Effector CD4-positive, alpha-beta T cell (primary cell): ENCODE data around the gene BRICD5.

Source experiments
- DNase-seq: peaks from one replicate; pipeline ENCODE4 v3.0.0-alpha.2; 2020

The BRICD5 gene

GRCh38 chr16:2179107-2179501 lies 31.6 kb downstream of the BRICD5 start:
- no peak for DNase-seq

- DNase-seq: peak; percentile 18
Measured at GRCh38 chr16:2178321-2179106, 32.1 kb downstream of the BRICD5 start.

- DNase-seq: no peak
Measured at GRCh38 chr16:2177561-2177960, 33.1 kb downstream of the BRICD5 start.

- DNase-seq: no peak
Measured at GRCh38 chr16:2177101-2177500, 33.6 kb downstream of the BRICD5 start.

GRCh38 chr16:2176047-2176446 lies 34.6 kb downstream of the BRICD5 start:
- no peak for DNase-seq

- no peak for DNase-seq
Measured at GRCh38 chr16:2175454-2175853, 35.2 kb downstream of the BRICD5 start.

GRCh38 chr16:2174396-2175131 lies 36.1 kb downstream of the BRICD5 start:
- DNase-seq: no peak

DNA sequence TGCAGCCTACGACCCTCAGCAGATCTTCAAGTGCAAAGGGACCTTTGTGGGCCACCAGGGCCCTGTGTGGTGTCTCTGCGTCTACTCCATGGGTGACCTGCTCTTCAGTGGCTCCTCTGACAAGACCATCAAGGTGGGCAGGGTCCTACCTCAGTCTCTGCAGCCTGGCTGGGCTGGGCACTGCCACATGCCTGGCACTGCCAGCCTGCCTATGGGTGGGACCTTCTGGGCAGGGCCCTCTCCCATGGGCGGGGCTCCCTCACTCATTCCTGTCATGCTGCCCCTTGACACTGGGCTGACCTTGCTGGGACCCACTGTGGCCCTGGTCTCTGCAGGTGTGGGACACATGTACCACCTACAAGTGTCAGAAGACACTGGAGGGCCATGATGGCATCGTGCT lies 36.7 kb downstream of the BRICD5 start:
- no peak for DNase-seq

GRCh38 chr16:2173366-2173765 lies 37.3 kb downstream of the BRICD5 start:
- DNase-seq: no peak

GRCh38 chr16:2172688-2173335 lies 37.9 kb downstream of the BRICD5 start:
- no peak for DNase-seq

GRCh38 chr16:2171601-2172178 lies 39.0 kb downstream of the BRICD5 start:
- DNase-seq: no peak

GRCh38 chr16:2170587-2171435 lies 39.9 kb downstream of the BRICD5 start:
- DNase-seq: no peak

GRCh38 chr16:2170080-2170479 lies 40.6 kb downstream of the BRICD5 start:
- DNase-seq: no peak

GRCh38 chr16:2167068-2167638 lies 43.5 kb downstream of the BRICD5 start:
- no peak for DNase-seq

DNA sequence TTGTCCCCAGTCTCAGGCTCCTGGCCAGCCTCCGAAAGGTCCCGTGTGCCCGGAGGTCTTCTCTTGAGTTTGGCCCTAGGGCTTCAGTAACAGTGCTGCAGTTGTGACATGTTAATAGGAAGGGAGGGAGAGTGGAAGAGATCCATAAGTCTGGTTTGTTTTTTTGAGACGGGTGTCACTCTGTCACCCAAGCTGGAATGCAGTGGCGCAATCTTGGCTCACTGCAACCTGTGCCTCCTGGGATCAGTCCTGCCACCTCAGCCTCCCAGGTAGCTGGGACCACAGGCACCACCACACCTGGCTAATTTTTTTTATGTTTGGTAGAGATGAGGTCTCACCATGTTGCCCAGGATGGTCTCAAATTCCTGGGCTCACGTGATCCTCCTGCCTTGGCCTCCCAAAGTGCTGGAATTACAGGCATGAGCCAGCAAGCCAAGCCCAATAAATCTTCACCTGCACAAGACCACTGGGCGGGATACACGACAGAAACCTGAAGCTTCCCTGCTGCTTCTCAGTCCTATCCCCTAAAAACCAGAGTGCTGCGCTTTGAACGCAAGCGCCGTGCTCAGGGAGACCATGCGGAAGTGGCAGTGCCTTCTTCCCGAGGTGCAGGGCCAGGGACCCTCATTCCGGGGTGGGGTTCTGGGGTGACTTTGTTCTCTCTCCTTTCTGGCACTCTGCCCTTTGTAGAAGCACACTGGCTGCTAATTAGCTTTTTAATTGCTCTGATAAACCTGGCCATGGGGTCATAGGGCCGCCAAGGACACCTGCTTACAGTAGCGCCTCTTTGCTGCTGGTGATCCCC lies 44.2 kb downstream of the BRICD5 start:
- no peak for DNase-seq

DNA sequence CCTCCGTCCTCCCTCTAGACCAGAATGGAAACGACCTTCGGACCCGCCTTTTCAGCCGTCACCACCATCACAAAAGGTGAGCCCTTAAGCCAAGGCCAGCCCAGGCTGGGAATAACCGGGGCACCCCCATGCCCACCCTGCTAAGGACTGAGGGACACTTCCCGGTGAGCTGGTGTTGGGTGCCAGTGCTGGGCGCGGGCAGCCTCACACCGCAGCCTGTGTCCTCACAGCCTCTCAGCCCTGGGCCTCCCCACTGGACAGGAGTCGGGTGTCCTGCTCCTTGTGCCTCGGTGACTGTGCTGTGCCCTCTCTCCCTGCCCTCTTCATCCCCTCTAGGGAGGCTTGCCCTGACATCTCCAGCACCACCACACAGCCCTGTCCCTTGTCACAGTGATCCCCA lies 44.8 kb downstream of the BRICD5 start:
- DNase-seq: no peak

- no peak for DNase-seq
Measured at GRCh38 chr16:2163211-2163881, 47.3 kb downstream of the BRICD5 start.

DNA sequence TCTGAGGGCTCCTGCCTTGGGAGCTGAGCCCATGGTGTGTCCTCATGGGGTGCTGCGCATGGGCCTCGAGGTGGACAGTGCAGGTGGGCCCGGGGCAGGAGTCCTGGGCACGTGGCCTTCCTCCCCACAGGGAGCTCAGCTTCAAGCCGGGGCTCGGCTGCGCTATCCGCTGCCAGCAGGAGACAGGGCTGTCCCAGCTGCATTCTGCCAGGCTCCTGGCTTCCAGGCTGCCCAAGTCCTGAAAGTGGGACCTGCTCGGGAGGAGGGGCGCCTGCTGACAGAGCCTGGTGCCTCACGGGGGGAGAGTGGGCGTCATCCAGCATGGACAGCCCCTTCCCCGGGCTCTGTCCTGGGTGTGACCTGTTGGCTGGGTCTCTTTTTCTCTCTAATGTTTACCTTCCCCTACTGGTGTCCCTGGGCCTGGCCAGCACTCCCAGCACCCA lies 48.0 kb downstream of the BRICD5 start:
- DNase-seq: no peak

GRCh38 chr16:2161911-2162310 lies 48.8 kb downstream of the BRICD5 start:
- no peak for DNase-seq

GRCh38 chr16:2160915-2161551 lies 49.6 kb downstream of the BRICD5 start:
- no peak for DNase-seq
